GM10266 (cell line): ENCODE measurements around the gene ANKIB1.

Source experiments
- DNase-seq: peaks from one replicate; pipeline ENCODE4 v3.0.0; 2012; ENCODE audit errors: extremely low spot score
- CTCF ChIP-seq: IDR thresholded peaks from 2 replicates; pipeline ENCODE4 v1.5.1; 2012; ENCODE audit warnings: mild to moderate bottlenecking, low read depth; ENCODE audit not compliant: control insufficient read depth, insufficient read depth; ENCODE audit errors: missing control alignments

ANKIB1 gene

GRCh38 chr7:92360387-92360786 lies 114.6 kb downstream of the ANKIB1 start:
- no peak for DNase-seq

DNA sequence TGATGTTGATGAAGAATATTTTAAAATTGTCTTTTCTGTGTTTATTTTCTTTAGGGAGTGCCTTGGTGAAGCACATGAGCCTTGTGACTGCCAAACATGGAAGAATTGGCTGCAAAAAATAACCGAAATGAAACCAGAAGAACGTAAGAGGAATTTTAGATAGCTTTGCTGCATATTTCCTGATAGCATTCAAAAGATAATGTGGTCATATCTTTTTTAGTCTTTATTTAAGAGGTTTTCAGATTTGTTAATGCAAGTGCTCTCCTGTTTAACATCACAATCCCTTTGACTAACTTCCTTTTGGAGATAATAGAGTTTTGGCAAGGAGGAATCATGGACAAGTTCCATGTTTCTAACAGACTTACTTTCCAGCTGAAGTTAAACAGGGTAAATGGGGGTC lies 116.4 kb downstream of the ANKIB1 start:
- no peak for DNase-seq

More at GRCh38 chr7:92360387-92360786, 114.6 kb downstream of the ANKIB1 start:
- TF ChIP-seq CTCF = no peak

DNA sequence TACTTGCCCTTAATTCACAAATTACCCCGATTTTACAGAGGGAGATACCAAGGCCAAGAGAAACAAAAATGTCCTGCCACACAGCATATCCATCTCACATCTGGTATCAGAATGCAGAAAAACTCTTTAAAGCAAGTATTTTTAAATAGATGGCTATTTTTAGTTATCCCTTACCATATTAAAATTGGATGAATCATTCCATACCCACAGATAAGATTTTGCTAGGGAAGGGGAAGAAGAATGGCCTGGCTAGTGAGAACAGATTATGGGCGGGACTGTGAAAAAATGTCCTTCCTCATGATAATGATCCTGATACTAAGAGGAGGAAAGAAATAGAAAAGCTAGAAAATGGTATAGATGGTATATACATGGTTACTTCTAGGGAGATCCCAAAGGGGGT lies 121.0 kb downstream of the ANKIB1 start:
- TF ChIP-seq CTCF = no peak
- DNase-seq = no peak

More for the DNA sequence above, 116.4 kb downstream of the ANKIB1 start:
- TF ChIP-seq CTCF = no peak

DNA sequence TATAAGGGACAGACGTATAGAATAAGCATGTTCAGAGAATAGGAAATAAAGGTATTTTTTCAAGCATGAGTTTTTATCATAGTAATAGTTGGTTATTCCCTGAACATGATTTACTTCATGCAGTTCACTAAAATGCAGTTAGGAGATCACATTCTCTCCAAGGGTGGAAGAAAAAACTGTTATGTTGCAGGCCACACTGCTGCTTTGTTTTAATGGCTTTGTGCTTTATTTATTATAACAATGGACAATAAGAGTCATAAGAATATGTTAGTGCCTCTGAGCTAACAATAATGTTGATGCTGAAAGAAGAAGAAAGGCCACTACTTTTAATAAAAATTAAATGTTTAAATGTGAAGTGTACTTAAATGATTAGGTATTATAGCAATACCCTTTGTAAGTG lies 123.0 kb downstream of the ANKIB1 start:
- no peak for TF ChIP-seq CTCF
- no peak for DNase-seq

- DNase-seq = no peak
- TF ChIP-seq CTCF = no peak
These were observed 129.2 kb downstream of the ANKIB1 start for GRCh38 chr7:92375013-92375412.

DNA sequence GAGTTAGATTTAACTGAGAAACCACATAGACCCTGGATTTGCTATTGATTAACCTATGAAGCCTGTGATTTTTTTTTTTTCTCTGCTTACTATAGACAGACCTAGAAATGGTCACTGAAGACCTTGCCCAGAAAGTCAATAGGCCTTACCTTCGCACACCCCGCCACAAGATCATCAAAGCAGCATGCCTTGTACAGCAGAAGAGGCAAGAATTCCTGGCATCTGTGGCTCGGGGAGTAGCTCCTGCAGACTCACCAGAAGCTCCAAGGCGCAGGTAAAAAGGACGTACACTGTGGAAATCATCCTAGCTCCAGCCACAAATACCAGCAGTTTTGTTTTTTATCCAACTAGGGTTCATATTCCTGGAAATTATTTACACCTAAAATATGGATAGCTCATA lies 145.3 kb downstream of the ANKIB1 start:
- TF ChIP-seq CTCF = no peak
- no peak for DNase-seq

DNA sequence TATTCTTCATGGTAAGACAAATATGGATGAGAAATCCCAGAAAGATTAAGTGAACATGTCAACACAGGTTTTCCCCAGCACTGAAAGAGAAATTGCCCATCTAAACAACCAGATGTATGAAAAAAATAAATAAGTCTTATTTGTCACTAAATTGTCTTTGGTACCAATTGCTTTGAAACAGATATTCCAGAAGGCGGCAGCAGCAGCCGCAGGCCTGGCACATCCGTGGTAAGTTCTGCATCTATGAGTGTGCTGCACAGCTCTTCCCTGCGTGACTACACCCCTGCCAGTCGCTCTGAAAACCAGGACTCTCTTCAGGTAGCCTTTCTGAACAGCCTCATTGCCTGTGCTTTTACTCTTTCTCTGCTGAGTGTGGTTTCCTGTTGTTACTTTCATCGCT lies 151.8 kb downstream of the ANKIB1 start:
- TF ChIP-seq CTCF = no peak
- no peak for DNase-seq

GRCh38 chr7:92400013-92400412 lies 154.2 kb downstream of the ANKIB1 start:
- DNase-seq = no peak
- TF ChIP-seq CTCF = no peak
